IMR-90 (cell line): ENCODE results near the gene TCF4. TPM values are rescaled to one million over a fixed set of nuclear protein-coding genes. Genes with fewer than 3 reads are reported as not detected.

ENCODE experiments used
- ATAC-seq: fragments of 200-7000 bp; cut with Tn5 transposase; 2 replicates; pipeline ENCODE4 v1.9.1; 2020; ENCODE audit warnings: low read depth, mild to moderate bottlenecking, moderate library complexity
- BruUV-seq: library from RNA; stranded (reverse); fragments of 400-500 nt; replicated peaks from 2 replicates; lab custom pipeline; 2021; lab: Mats Ljungman, UMichigan
- CTCF ChIA-PET: fragments of 300-600 bp; formaldehyde crosslinking; extraction: SDS; loops from one replicate; lab custom pipeline; 2021; ENCODE audit warnings: antibody characterized with exemption; lab: Yijun Ruan, JAX
- POLR2A ChIA-PET: fragments of 300-600 bp; sonication (Branson Sonifier 250); formaldehyde crosslinking; loops from one replicate; lab custom pipeline; 2022; ENCODE audit warnings: antibody characterized with exemption; ENCODE audit not compliant: unreplicated experiment; lab: Charles Lee
- DNase-seq: peaks from one replicate; pipeline ENCODE4 v3.0.0; 2013
- H2AFZ ChIP-seq: replicated peaks from 2 replicates; pipeline ENCODE3; 2013; ENCODE audit warnings: low read length, mild to moderate bottlenecking; ENCODE audit not compliant: poor library complexity
- H2AK5ac ChIP-seq: 2 replicates; pipeline ENCODE4 v1.6.1; 2013; ENCODE audit warnings: low read depth, low read length, inconsistent platforms
- H2AK9ac ChIP-seq: replicated peaks from 2 replicates; pipeline ENCODE3; 2013; ENCODE audit warnings: mild to moderate bottlenecking, low read depth, low read length, moderate library complexity; ENCODE audit not compliant: poor library complexity
- H2BK120ac ChIP-seq: 2 replicates; pipeline ENCODE4 v1.6.1; 2013; ENCODE audit warnings: low read depth, low read length, inconsistent platforms
- H2BK15ac ChIP-seq: 3 replicates; pipeline ENCODE4 v1.6.1; 2013; ENCODE audit warnings: low read depth, low read length, inconsistent platforms
- H2BK20ac ChIP-seq: 2 replicates; pipeline ENCODE4 v1.6.1; 2013; ENCODE audit warnings: low read depth, mild to moderate bottlenecking, inconsistent platforms, low read length, moderate library complexity
- H2BK5ac ChIP-seq: 2 replicates; pipeline ENCODE4 v1.6.1; 2013; ENCODE audit warnings: mild to moderate bottlenecking, low read depth, low read length, inconsistent platforms; ENCODE audit not compliant: poor library complexity, severe bottlenecking
- H3K14ac ChIP-seq: replicated peaks from 2 replicates; pipeline ENCODE4 v1.6.1; 2013; ENCODE audit warnings: low read depth, low read length, inconsistent platforms
- H3K18ac ChIP-seq: 2 replicates; pipeline ENCODE4 v1.6.1; 2013; ENCODE audit warnings: low read depth, low read length, control low read depth
- H3K23ac ChIP-seq: 2 replicates; pipeline ENCODE4 v1.6.1; 2013; ENCODE audit warnings: low read depth, low read length, inconsistent platforms
- H3K27ac ChIP-seq: 2 replicates; pipeline ENCODE4 v1.5.1; 2013; ENCODE audit warnings: mild to moderate bottlenecking, control low read depth, low read length; ENCODE audit not compliant: insufficient read depth
- H3K27me3 ChIP-seq: 2 replicates; pipeline ENCODE4 v1.6.1; 2013; ENCODE audit warnings: low read length; ENCODE audit not compliant: control insufficient read depth, insufficient read depth
- H3K36me3 ChIP-seq: 2 replicates; pipeline ENCODE4 v1.6.1; 2013; ENCODE audit warnings: low read length, mixed read lengths; ENCODE audit not compliant: control insufficient read depth, insufficient read depth
- H3K4ac ChIP-seq: 2 replicates; pipeline ENCODE4 v1.6.1; 2013; ENCODE audit warnings: low read depth, low read length, inconsistent platforms
- H3K4me1 ChIP-seq: 2 replicates; pipeline ENCODE4 v1.6.1; 2013; ENCODE audit warnings: low read length, mixed read lengths; ENCODE audit not compliant: control insufficient read depth, insufficient read depth
- H3K4me2 ChIP-seq: 2 replicates; pipeline ENCODE4 v1.6.1; 2013; ENCODE audit warnings: low read depth, mild to moderate bottlenecking, control low read depth, low read length, moderate library complexity
- H3K4me3 ChIP-seq: 2 replicates; pipeline ENCODE4 v1.5.1; 2013; ENCODE audit warnings: low read depth, mild to moderate bottlenecking, control low read depth, low read length, moderate library complexity; ENCODE audit not compliant: insufficient read depth
- H3K56ac ChIP-seq: 2 replicates; pipeline ENCODE4 v1.6.1; 2013; ENCODE audit warnings: low read length, inconsistent platforms; ENCODE audit not compliant: insufficient read depth; ENCODE audit errors: extremely low read depth
- H3K79me1 ChIP-seq, 2 experiments: 2 replicates each; pipeline ENCODE4 v1.6.1; 2013; ENCODE audit warnings: low read length in 2 of 2, inconsistent platforms in 1 of 2, low read depth in 1 of 2
- H3K9ac ChIP-seq: 2 replicates; pipeline ENCODE4 v1.6.1; 2013; ENCODE audit warnings: low read depth, low read length, control low read depth
- H3K9me1 ChIP-seq: 2 replicates; pipeline ENCODE4 v1.6.1; 2013; ENCODE audit warnings: low read length, inconsistent platforms; ENCODE audit not compliant: insufficient read depth
- H3K9me3 ChIP-seq: 2 replicates; pipeline ENCODE4 v1.6.1; 2013; ENCODE audit warnings: low read length; ENCODE audit not compliant: control insufficient read depth, insufficient read depth
- H4K20me1 ChIP-seq: 2 replicates; pipeline ENCODE4 v1.6.1; 2013; ENCODE audit warnings: low read length, inconsistent platforms; ENCODE audit not compliant: insufficient read depth
- H4K5ac ChIP-seq: 2 replicates; pipeline ENCODE4 v1.6.1; 2013; ENCODE audit warnings: mild to moderate bottlenecking, low read depth, low read length, control low read depth
- H4K8ac ChIP-seq, 2 experiments: 2 replicates each; pipeline ENCODE4 v1.6.1; 2013; ENCODE audit warnings: low read depth in 2 of 2, low read length in 2 of 2, control low read depth in 1 of 2, inconsistent platforms in 1 of 2
- H4K91ac ChIP-seq: 2 replicates; pipeline ENCODE4 v1.6.1; 2013; ENCODE audit warnings: low read depth, low read length, inconsistent platforms; ENCODE audit not compliant: insufficient read depth
- BHLHE40 ChIP-seq: fragments of 150-350 bp; IDR thresholded peaks from 2 replicates; pipeline ENCODE4 v1.6.1; 2016; ENCODE audit warnings: mild to moderate bottlenecking, low read depth, low read length
- CEBPB ChIP-seq: IDR thresholded peaks from 2 replicates; pipeline ENCODE4 v1.6.1; 2012; ENCODE audit warnings: low read depth, low read length, improper control_type of control experiment
- CHD1 ChIP-seq: IDR thresholded peaks from 2 replicates; pipeline ENCODE4 v1.6.1; 2012; ENCODE audit warnings: low read depth, low read length, improper control_type of control experiment
- ELK1 ChIP-seq: fragments of 150-350 bp; IDR thresholded peaks from 2 replicates; pipeline ENCODE4 v1.6.1; 2016; ENCODE audit warnings: low read depth, mild to moderate bottlenecking, low read length, moderate library complexity, borderline replicate concordance
- MAZ ChIP-seq: IDR thresholded peaks from 2 replicates; pipeline ENCODE4 v1.6.1; 2012; ENCODE audit warnings: low read depth, mild to moderate bottlenecking, low read length, improper control_type of control experiment, moderate library complexity, borderline replicate concordance
- NFE2L2 ChIP-seq: fragments of 150-350 bp; IDR thresholded peaks from 2 replicates; pipeline ENCODE4 v1.6.1; 2016; ENCODE audit warnings: low read depth, mild to moderate bottlenecking, low read length
- RCOR1 ChIP-seq: IDR thresholded peaks from 2 replicates; pipeline ENCODE4 v1.6.1; 2012; ENCODE audit warnings: mild to moderate bottlenecking, low read length, improper control_type of control experiment; ENCODE audit not compliant: insufficient replicate concordance
- RFX5 ChIP-seq: IDR thresholded peaks from 2 replicates; pipeline ENCODE4 v1.8.0; 2012; ENCODE audit warnings: low read depth, mild to moderate bottlenecking, low read length, moderate library complexity
- SMC3 ChIP-seq: fragments of 150-350 bp; IDR thresholded peaks from 2 replicates; pipeline ENCODE4 v1.6.1; 2016; ENCODE audit warnings: low read depth, mild to moderate bottlenecking, antibody characterized with exemption, low read length, moderate library complexity
- USF2 ChIP-seq: fragments of 150-350 bp; IDR thresholded peaks from 2 replicates; pipeline ENCODE4 v1.6.1; 2017; ENCODE audit warnings: mild to moderate bottlenecking, antibody characterized with exemption, low read length, low read depth
- WGBS, 2 experiments: methylation state at CpG; one replicate each; pipeline versions ENCODE4 v1.1.5 to v1.1.7; 2013; ENCODE audit warnings: missing lambda C conversion rate in 2 of 2; ENCODE audit not compliant: insufficient read length in 1 of 2; ENCODE audit errors: extremely low coverage in 2 of 2; 5-methylcytosine and 5-hydroxymethylcytosine counted together
- dilution Hi-C: fragments of 300-500 bp; cut with HindIII; formaldehyde crosslinking; loops from one replicate; pipeline ENCODE4 v1.14.3; 2018; ENCODE audit warnings: low sequenced_read_pairs; ENCODE audit not compliant: unreplicated experiment
- in situ Hi-C: fragments of 300-500 bp; cut with MboI; formaldehyde crosslinking; loops from 3 replicates; pipeline ENCODE4 v1.14.3; 2019; ENCODE audit warnings: low sequenced_read_pairs, inconsistent platforms, mixed read lengths
- intact Hi-C: fragments of 100-400 bp; cut with micrococcal nuclease; formaldehyde crosslinking; loops from 2 replicates; pipeline ENCODE4 v1.10.0; 2022
- polyA plus RNA-seq, 3 experiments: library from polyadenylated mRNA; depleted of rRNA; stranded (reverse); fragments of >200 nt; gene quantifications; 2 replicates each; pipeline ENCODE4 v1.2.3, GENCODE V29; 2012; ENCODE audit warnings: low replicate concordance in 1 of 3
- total RNA-seq: library from RNA; depleted of rRNA; stranded (reverse); fragments of >200 nt; gene quantifications from 2 replicates; pipeline ENCODE4 v1.2.3, GENCODE V29; 2012

Gene TCF4
- total and polyA plus RNA-seq, 2 of the 4 experiments (the other 2 are of a cell fraction) = 30.0 to 87.1 TPM

- H4K91ac ChIP-seq = no peak overlapping the region
- H3K4me3 ChIP-seq = no peak overlapping the region
- H2BK120ac ChIP-seq = no peak overlapping the region
- BruUV-seq = no TSS peak
- peaks cover 25 to 65% of the 10 kb centered on the region in 2 experiments for H3K79me1 ChIP-seq
- H3K23ac ChIP-seq = peak overlapping the region; percentile 62; the same call in 1 of the 2 replicates
- H2AFZ ChIP-seq = no peak overlapping the region
- peak overlapping the region in 1 of 2 experiments; percentile 34; a peak in 1 of 4 replicates for H4K8ac ChIP-seq
- H2AK5ac ChIP-seq = no peak overlapping the region
- H2AK9ac ChIP-seq = no peak overlapping the region
- peaks cover under 1% of the 10 kb centered on the region for H3K9me1 ChIP-seq
- peaks cover 3% of the 10 kb centered on the region for H3K36me3 ChIP-seq
- H3K4me2 ChIP-seq = no peak overlapping the region
- ATAC-seq (no peak), DNase-seq (no peak)
- H3K14ac ChIP-seq = 0 out of 2 replicates have a peak overlapping the region, but pooled peaks have one; percentile 14
- no peaks in the 10 kb centered on the region for H3K9me3 ChIP-seq
- no peak overlapping the region for H3K4ac ChIP-seq
- no peaks in the 10 kb centered on the region for H3K27me3 ChIP-seq
- ChIA-PET POLR2A (interaction anchor here (0.7 kb wide), 1 partner anchor 9 kb away, joined by 5 read pairs; no protein-coding TSS in a partner anchor), CTCF (no interaction called here)
- H3K56ac ChIP-seq = no peak overlapping the region
- intact Hi-C loops (no loop called here), in situ Hi-C loops (no loop called here), dilution Hi-C loops (no loop called here)
- no peaks in the 10 kb centered on the region for H4K20me1 ChIP-seq
- 0 out of 2 replicates have a peak, but pooled peaks cover under 1% of the 10 kb centered on the region for H3K4me1 ChIP-seq
- no peak overlapping the region for H2BK5ac ChIP-seq
- no peak overlapping the region for H3K9ac ChIP-seq
- no peak overlapping the region for H3K18ac ChIP-seq
- no peak overlapping the region for H4K5ac ChIP-seq
- no peak overlapping the region for H2BK20ac ChIP-seq
- TF ChIP-seq SMC3 (no peak), CHD1 (no peak), BHLHE40 (no peak), RFX5 (no peak), ELK1 (no peak), USF2 (no peak), CEBPB (no peak), NFE2L2 (no peak), MAZ (no peak), RCOR1 (no peak)
- H3K27ac ChIP-seq = no peak overlapping the region
- no CpG with 5 or more reads among the region's 2 CpGs for WGBS, 2 experiments
- no peak overlapping the region for H2BK15ac ChIP-seq
These were observed 122.7 kb downstream of the TCF4 start for GRCh38 chr18:55465313-55465712.
